ENCODE results near the gene MOGAT3.
"Not testable (repeated sequence)": the region's sequence is repeated elsewhere in the genome, so short reads cannot be mapped to it uniquely, and the experiment has no call there.

The MOGAT3 gene

GRCh38 chr7:101201695-101202602 lies 1.1 kb upstream of the MOGAT3 start:
- no peak for DNase-seq

GRCh38 chr7:101200504-101200861 lies 353 bp downstream of the MOGAT3 start:
- DNase-seq = no peak

- not testable (repeated sequence) for DNase-seq
Measured at GRCh38 chr7:101199522-101199921, 1.3 kb downstream of the MOGAT3 start.

GRCh38 chr7:101198476-101198875 lies 2.4 kb downstream of the MOGAT3 start:
- DNase-seq = no peak

- no peak for DNase-seq
Measured at GRCh38 chr7:101197991-101198390, 2.8 kb downstream of the MOGAT3 start.

- DNase-seq = no peak
Measured at GRCh38 chr7:101195884-101196283, 5.0 kb downstream of the MOGAT3 start.

GRCh38 chr7:101189109-101189508 lies 11.7 kb downstream of the MOGAT3 start:
- no peak for DNase-seq

GRCh38 chr7:101186844-101187428 lies 13.9 kb downstream of the MOGAT3 start:
- DNase-seq = no peak

- DNase-seq = no peak
Measured at GRCh38 chr7:101186194-101186593, 14.6 kb downstream of the MOGAT3 start.

GRCh38 chr7:101185258-101185839 lies 15.5 kb downstream of the MOGAT3 start:
- DNase-seq = no peak

GRCh38 chr7:101180130-101180755 lies 20.6 kb downstream of the MOGAT3 start, which contains the start of gene NAT16:
NAT16 (minus strand) TSS chr7:101180293; CDS start chr7:101174807, 5,486 bp downstream.
- no peak for DNase-seq

- DNase-seq = no peak
Measured at GRCh38 chr7:101179713-101180112, 21.1 kb downstream of the MOGAT3 start.

- DNase-seq = peak in 1 of 2 experiments; percentile 40
Measured at GRCh38 chr7:101179117-101179516, 21.7 kb downstream of the MOGAT3 start.

- DNase-seq = no peak
Measured at GRCh38 chr7:101177644-101178043, 23.2 kb downstream of the MOGAT3 start.

GRCh38 chr7:101175664-101176063 lies 25.2 kb downstream of the MOGAT3 start:
- DNase-seq = no peak

- DNase-seq = no peak
Measured at GRCh38 chr7:101174322-101174854, 26.4 kb downstream of the MOGAT3 start.

- DNase-seq = peak in 1 of 2 experiments; percentile 30
Measured at GRCh38 chr7:101173752-101174244, 27.0 kb downstream of the MOGAT3 start.

- peak; percentile 74 to 76 for DNase-seq
Measured at GRCh38 chr7:101172854-101173751, 27.7 kb downstream of the MOGAT3 start.

GRCh38 chr7:101172005-101172853 lies 28.6 kb downstream of the MOGAT3 start:
- DNase-seq = peak; percentile 61 to 65

- DNase-seq = no peak
Measured at GRCh38 chr7:101171442-101171837, 29.4 kb downstream of the MOGAT3 start.

Measured in SHP77 (cell line).